ENCODE data around the gene C4orf33.
A peak's percentile ranks its signal among the peaks of the same experiment; 100 is the strongest.

The C4orf33 gene

GRCh38 chr4:129095811-129096454 is at the start of gene C4orf33:
C4orf33 (plus strand) TSS chr4:129096152; CDS start chr4:129102611, 6,459 bp downstream.
- Histone ChIP-seq H3K36me3 (ENCODE audit: insufficient read depth, low read length) (no peaks in the 10 kb centered on the region), H3K27me3 (ENCODE audit: insufficient read depth, low read length) (no peaks in the 10 kb centered on the region), H3K4me2 (ENCODE audit: low read length) (peak within 1 kb of the TSS; percentile 91), H2AFZ (ENCODE audit: low read length) (peak within 1 kb of the TSS; percentile 30), H3K9ac (ENCODE audit: low read length) (peak within 1 kb of the TSS; percentile 58), H3K4me1 (ENCODE audit: insufficient read depth, low read length, severe bottlenecking) (peaks cover 39% of the 10 kb centered on the region), H3K9me3 (ENCODE audit: low read length) (no peaks in the 10 kb centered on the region), H3K27ac (ENCODE audit: low read depth, low read length, poor library complexity, severe bottlenecking) (no peak within 1 kb of the TSS), H3K79me2 (ENCODE audit: insufficient read depth, low read length) (peaks cover 19% of the 10 kb centered on the region), H3F3A (ENCODE audit: insufficient read depth, low read length) (no peaks in the 10 kb centered on the region; the same call in 1 of the 2 replicates), H3K4me3 (ENCODE audit: low read depth, low read length, poor library complexity, severe bottlenecking) (peak within 1 kb of the TSS; percentile 64), H4K20me1 (ENCODE audit: insufficient read depth, low read length) (no peaks in the 10 kb centered on the region), H3K9me2 (ENCODE audit: low read depth, low read length) (no peaks in the 10 kb centered on the region)
- TF ChIP-seq CTCF (IDR thresholded peaks at IDR 0.05; ENCODE audit: low read length) = no peak
- TF ChIP-seq EZH2 (IDR thresholded peaks at IDR 0.05; ENCODE audit: borderline replicate concordance, low read length) = no peak

- no peaks in the 10 kb centered on the region for H3K27me3 ChIP-seq (ENCODE audit: insufficient read depth, low read length)
- no peak overlapping the region for H3K9ac ChIP-seq (ENCODE audit: low read length)
- H3K9me2 ChIP-seq (ENCODE audit: low read depth, low read length) = no peaks in the 10 kb centered on the region
- no peaks in the 10 kb centered on the region for H3K79me2 ChIP-seq (ENCODE audit: insufficient read depth, low read length)
- H3K36me3 ChIP-seq (ENCODE audit: insufficient read depth, low read length) = peaks cover 12% of the 10 kb centered on the region
- no peak overlapping the region for H3K4me3 ChIP-seq (ENCODE audit: low read depth, low read length, poor library complexity, severe bottlenecking)
- no peaks in the 10 kb centered on the region for H4K20me1 ChIP-seq (ENCODE audit: insufficient read depth, low read length)
- H2AFZ ChIP-seq (ENCODE audit: low read length) = no peak overlapping the region
- H3K4me1 ChIP-seq (ENCODE audit: insufficient read depth, low read length, severe bottlenecking) = no peaks in the 10 kb centered on the region
- H3K27ac ChIP-seq (ENCODE audit: low read depth, low read length, poor library complexity, severe bottlenecking) = no peak overlapping the region
- H3K9me3 ChIP-seq (ENCODE audit: low read length) = peaks cover 32% of the 10 kb centered on the region
- no peak overlapping the region for H3K4me2 ChIP-seq (ENCODE audit: low read length)
- TF ChIP-seq EZH2 (IDR thresholded peaks at IDR 0.05; ENCODE audit: borderline replicate concordance, low read length) (no peak), CTCF (IDR thresholded peaks at IDR 0.05; ENCODE audit: low read length) (no peak)
- H3F3A ChIP-seq (ENCODE audit: insufficient read depth, low read length) = no peaks in the 10 kb centered on the region
Observed at GRCh38 chr4:129059028-129059427, 36.9 kb upstream of the C4orf33 start.

- Histone ChIP-seq H3K27me3 (ENCODE audit: insufficient read depth, low read length) (no peaks in the 10 kb centered on the region), H4K20me1 (ENCODE audit: insufficient read depth, low read length) (no peaks in the 10 kb centered on the region), H3K4me3 (ENCODE audit: low read depth, low read length, poor library complexity, severe bottlenecking) (no peak overlapping the region), H3F3A (ENCODE audit: insufficient read depth, low read length) (no peaks in the 10 kb centered on the region), H3K9me3 (ENCODE audit: low read length) (peaks cover 28% of the 10 kb centered on the region), H3K9me2 (ENCODE audit: low read depth, low read length) (no peaks in the 10 kb centered on the region), H3K9ac (ENCODE audit: low read length) (no peak overlapping the region), H3K27ac (ENCODE audit: low read depth, low read length, poor library complexity, severe bottlenecking) (no peak overlapping the region), H3K36me3 (ENCODE audit: insufficient read depth, low read length) (peaks cover 16% of the 10 kb centered on the region), H2AFZ (ENCODE audit: low read length) (no peak overlapping the region), H3K4me1 (ENCODE audit: insufficient read depth, low read length, severe bottlenecking) (no peaks in the 10 kb centered on the region), H3K4me2 (ENCODE audit: low read length) (no peak overlapping the region), H3K79me2 (ENCODE audit: insufficient read depth, low read length) (no peaks in the 10 kb centered on the region)
- TF ChIP-seq CTCF (IDR thresholded peaks at IDR 0.05; ENCODE audit: low read length) (no peak), EZH2 (IDR thresholded peaks at IDR 0.05; ENCODE audit: borderline replicate concordance, low read length) (no peak)
Observed at GRCh38 chr4:129062580-129062979, 33.4 kb upstream of the C4orf33 start.

Measured in OCI-LY1 (cell line).